Left lobe of liver (tissue), 2 donors: ENCODE measurements around the gene FOXN3. TPM values are rescaled to one million over a fixed set of nuclear protein-coding genes. Genes with fewer than 3 reads are reported as not detected.

ENCODE experiments used
- ATAC-seq: fragments of 200-7000 bp; cut with Tn5 transposase; one replicate; pipeline ENCODE4 v1.9.1; 2020; ENCODE audit warnings: mild to moderate bottlenecking, moderate library complexity
- DNase-seq: peaks from one replicate; pipeline ENCODE4 v3.0.0-alpha.2; 2020; ENCODE audit warnings: low spot score
- total RNA-seq: library from RNA; stranded (reverse); gene quantifications from one replicate; pipeline ENCODE4 v1.2.1, GENCODE V29; 2021
- donor health status: DM: no; HTN: no; CAD: no; lungs with moderate emphysema.
- donor health status: DM: no; HTN: yes; CAD: no.

FOXN3 gene
- total RNA-seq, 1 donor from 2014 or later = 72.9 TPM

DNA sequence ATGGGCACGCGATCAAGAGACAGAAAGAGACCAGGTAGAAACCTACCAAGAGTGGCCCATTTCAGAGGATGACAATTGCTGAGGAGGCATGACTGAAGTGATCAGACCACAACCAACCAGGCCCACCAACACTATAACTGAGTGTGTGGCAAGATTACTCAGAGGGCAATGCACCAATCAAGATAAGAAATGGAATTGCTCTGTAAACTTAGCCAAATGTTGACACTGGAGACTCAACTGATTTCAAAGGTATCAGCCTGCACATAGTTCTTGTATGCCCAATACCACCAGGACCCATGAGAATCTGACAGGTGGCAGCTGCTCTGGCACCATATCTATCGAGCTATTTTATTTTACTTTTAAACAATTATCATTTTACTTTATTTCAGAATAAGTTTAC, 128.9 kb downstream of the FOXN3 start:
- DNase-seq (no peak), ATAC-seq (peak; percentile 42)

DNA sequence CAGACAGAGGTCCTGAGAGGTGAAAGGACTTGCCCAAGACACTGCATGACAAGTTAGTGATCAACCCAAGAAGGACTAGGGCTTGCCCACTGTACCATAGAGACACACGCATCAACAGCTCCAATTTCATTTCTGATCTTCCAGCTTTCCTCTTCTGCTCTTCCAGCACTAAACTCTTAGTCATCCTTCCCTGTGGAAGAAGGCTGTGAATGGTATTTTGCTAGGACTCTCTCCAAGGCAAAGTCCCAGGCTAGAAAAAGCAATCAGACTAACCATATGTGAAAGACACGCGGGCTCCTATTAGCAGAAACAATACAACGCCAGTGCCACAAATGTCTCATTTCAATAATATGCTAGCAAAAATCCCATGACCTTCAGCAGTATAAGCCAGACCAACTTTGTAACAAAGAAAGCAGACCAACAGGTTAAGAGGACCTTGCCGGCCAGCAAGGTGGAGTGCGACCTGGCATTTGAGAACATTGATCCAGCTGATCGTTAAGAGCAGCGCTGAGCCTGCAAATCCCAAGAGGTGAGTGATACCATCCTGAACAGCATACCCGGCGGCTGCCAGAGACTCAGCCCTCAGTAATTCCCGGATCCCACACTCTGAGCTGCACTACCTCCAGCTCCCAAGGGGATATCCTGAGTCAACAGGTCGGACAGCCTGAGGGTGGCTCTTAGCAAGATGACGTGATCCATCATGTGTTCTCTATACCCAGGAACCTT, 132.5 kb downstream of the FOXN3 start:
- no peak for DNase-seq
- ATAC-seq = no peak

DNA sequence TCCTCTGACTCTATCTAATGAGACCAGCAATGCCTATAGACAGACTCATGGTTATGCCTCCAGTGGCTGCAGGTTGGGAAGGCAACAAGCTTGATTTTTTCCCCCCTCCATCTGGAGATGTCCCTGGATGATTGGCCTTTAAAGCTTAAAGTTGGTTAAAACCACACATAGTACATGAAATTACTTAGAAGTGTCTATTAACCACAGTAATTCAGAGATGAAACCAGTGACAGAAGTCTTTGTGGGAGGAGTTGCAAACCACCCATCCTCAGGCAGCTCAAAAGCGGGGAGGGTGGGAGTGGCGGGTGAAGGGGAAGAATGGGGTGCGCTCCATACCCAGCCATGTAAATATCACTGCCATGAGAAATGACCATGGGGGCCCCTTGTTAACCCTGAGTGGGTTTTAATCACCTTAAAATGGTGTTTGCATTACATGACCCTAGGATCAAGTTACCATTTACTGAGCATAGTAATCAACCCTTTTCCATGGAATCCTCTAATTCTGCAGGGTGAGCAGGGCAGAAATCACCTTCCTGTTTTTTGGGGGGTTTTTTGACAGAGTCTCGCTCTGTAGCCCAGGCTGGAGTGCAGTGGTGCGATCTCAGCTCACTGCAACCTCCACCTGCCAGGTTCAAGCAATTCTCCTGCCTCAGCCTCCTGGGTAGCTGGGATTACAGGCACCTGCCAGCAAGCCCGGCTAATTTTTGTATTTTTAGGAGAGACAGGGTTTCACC, 133.5 kb downstream of the FOXN3 start:
- DNase-seq (no peak), ATAC-seq (no peak)

DNA sequence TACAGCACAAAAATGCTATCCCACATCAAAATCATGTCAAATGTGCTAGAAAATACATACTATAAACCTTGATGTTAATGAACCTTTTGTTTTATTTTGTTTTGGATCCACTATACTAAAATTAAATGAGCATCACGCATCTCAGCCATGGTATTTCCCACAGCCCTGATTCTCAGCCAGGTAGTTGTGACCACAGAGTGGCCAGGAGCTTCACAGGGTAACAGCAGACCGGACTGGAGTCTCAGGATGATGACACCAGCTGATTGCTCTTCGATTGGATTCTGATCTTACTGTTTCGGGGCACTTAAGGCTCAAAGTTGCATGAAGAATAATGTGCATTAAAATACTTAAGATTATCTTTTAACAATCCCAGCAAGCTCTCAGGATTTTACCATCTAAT, 134.8 kb downstream of the FOXN3 start:
- no peak for ATAC-seq

DNA sequence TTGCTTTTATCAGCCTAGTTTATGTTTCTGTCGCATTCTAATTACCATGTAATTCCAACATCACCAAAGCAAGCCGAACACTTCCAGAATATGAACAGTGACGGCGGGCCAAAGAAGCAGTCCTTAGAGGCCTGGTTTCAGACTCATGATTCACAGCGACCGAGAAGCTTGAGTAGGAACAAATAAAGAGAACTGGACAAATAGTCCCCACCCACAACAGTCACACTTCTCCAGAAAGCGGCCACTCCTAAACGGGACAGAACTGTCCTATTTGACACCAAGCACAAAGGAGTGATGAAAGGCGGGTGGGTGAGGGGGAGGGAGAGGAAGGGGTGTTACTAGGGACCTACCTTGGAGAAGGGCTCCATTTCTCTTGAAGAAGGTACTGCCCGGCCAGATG, 136.4 kb downstream of the FOXN3 start:
- peak; percentile 33 for ATAC-seq
- no peak for DNase-seq

More for the DNA sequence above, 134.8 kb downstream of the FOXN3 start:
- no peak for DNase-seq

DNA sequence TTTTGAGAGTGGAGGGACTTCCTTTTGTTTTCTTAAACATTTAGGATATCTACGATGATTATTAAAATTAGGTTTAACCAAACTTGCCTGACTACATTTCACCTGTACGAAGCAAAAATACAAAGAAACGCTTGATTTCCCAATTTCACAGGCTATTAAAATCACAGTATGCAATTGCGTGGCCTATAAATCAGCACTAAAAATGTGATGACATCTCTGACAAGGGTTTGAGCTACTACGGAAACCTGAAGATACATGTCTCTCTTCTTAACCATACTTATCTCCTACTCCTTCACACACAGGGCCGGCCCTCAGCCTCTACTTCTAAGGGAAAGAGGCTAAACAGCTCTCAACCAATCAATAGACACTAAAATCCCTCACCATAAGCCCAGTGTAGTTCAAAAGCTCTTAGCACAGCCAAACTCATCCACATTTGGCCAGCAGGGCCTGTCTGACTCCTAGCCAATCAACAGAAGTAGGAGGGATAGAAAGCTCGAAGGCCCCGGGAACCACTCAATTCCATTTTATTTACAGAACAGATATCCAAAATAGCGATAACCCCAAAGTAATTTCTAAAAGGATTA, 137.3 kb downstream of the FOXN3 start:
- DNase-seq = no peak

DNA sequence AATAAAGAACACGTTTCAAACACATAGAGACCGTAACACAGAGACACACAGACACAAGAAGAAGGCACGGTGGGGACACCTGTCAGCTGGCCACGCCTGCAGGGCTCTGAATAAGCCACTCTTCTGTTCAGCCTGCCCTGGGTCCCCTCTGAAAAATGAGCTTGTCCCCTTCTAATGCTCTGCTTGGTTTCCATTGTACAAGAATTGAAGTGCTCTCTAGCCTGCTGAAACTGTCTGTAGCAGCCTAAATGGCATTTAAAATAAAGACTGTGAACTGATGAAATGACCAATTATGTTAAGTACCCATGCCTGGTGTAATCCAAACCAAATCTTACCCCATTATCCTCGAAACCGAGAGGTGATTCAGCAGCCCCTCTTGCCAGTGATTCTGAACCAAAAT, 139.8 kb downstream of the FOXN3 start:
- ATAC-seq = no peak
- no peak for DNase-seq

More for the DNA sequence above, 137.3 kb downstream of the FOXN3 start:
- no peak for ATAC-seq

DNA sequence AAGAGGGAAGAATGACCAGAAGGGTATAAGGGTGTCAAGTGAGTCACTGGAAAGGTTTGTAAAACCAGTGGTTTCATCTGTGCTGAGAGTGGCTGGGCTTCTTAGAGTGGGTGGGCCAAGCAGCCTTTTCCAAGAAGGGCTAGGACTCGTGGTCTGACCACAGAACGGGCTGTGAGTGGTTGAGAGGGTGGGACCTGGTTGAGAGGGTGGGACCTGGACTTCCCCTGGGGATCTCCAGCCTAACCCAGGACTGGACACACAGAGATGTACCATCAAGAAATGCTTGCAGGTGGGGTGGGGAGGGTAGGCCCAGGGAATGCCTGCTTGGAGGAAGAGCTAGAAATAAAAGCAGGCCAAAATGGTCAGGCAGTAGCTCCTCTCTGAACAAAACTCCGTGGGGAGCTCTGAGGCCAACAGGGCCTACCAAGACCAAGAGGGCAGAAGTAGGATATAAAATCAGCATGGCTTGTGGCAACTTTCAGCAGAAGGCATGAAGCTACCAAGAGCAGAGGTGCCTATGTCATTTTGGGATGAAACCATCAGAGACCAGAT, 140.5 kb downstream of the FOXN3 start:
- no peak for DNase-seq
- ATAC-seq = no peak

DNA sequence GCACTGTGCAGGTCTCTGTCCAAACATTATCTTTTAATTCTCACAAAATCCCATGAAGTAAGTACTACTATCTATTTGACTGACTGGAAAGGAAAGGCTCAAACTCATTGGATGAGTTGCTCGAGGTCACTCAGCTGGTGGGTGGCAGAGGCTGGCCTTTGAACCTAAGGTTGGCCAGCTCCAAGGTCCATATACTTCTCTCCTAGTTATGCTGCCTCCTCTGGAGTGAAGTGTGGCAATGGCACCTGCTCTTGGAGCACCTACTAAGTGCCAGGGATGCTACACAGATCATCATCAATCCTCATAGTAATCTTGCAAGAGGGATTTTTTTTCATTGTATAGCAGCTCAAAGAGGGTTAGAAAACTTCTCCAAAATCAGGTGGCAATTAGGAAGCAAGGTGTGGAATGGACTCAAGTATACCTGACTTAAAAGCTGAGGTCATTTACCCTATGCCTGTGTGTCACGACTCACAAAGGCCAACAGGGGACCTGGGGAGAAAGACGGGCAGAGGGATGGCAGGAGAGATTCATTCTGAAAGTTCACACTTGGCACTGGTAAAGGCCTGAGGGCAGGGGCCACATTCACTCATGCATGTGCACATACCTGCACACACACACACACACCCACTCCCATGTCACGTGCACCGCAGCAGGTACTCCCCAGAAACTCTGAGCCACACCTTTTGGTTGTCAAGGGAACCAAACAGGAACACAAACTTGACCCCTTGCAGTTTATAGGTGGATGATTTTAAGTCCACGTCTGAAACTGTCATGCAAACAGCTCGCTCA, 146.4 kb downstream of the FOXN3 start:
- DNase-seq (peak; percentile 68), ATAC-seq (peak; percentile 67)

DNA sequence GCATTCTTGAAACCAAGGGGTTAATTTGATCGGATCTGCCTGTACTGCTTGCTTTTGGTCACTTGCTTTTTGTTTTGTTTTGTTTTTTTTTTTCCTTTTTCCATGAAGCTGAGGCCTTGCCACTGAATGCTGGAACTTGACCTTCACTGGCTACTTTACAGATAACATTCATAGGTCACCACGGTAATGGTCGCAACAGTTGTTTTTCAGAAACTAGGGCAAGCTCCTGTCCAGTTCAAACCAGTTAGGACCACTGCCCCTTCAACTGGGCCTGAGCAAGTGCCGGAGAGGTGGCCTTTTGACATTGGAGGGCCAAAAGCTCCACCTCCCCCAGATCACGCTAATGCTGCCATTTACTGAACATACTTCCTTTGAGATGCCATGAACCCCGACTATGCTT, 147.6 kb downstream of the FOXN3 start:
- DNase-seq = no peak

DNA sequence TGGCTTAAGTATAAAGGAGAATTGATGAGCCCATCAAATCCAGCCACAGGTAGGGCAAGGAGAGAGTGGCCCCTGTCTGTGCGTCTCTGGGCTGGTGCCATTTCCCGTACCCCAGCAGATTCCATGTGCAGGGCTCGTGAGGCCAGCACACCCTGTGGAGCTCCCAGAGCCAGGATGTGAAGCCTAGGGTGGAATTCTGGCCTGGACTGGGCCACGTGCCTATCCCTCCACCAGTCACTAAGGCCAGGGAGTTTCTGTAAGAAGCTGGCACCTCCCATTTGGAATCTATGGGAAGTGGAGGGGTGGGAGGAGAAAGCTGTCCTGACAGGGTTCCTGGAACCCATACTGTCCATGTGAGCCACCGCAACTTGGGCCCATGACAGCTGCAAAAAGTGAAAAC, 148.5 kb downstream of the FOXN3 start:
- ATAC-seq = no peak

More for the DNA sequence above, 147.6 kb downstream of the FOXN3 start:
- ATAC-seq = peak; percentile 57

DNA sequence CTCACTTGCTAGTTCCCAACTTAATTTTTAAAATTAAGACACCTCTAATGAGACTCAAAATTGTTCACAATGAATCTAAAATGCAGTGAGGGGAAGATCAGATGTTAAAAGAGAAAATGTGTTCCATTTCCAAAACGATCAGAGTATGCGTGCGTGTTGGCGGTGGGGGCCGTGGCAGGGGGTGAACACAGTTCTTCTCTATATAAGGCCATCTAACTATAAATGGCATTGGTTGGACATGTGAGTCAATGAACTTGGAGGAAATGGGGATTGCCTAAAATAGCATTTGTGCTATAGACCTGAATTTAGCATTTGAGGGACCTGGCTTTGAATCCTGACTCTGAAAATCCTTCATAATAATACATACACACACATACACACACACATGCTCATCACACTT, 149.4 kb downstream of the FOXN3 start:
- DNase-seq (no peak), ATAC-seq (no peak)

More for the DNA sequence above, 148.5 kb downstream of the FOXN3 start:
- DNase-seq = no peak

DNA sequence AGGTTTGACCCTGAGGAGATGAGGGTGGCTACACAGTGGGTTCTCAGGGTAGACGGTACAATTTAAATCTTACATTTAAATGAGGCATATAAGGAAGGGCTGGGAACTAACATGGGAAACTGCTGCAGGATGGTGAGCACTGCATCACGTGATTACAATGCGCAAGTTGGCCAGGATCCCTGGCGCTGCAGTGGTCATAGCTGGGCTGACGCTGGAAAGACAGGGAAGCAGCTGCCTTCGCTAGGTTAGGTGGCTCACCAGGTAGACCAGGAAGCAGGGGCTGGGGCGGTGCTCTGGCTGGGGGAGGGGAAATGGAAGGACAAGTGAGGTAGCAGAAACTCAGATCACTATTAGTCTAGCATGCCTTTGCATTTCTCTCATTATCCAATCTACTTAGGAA, 149.9 kb downstream of the FOXN3 start:
- no peak for ATAC-seq
- DNase-seq = no peak

DNA sequence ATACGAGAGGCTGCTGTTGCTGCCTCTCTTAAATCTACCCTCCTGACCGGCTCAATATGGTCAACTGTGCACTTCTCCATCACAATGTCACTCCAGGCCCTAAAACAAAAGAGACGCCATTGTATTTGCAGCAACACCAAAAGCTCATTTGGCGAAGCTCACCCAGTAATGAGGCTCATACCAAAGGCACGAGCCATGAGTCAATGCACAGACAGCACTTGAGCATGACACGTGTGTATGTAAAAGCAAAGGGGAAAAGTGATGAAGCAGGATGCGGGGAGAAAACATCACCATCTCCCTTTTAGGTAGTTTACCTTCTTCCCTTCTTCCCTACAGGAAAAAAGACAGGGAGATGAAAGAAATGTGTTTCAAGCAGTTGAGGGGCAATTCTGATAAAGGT, 150.3 kb downstream of the FOXN3 start:
- ATAC-seq = no peak
- no peak for DNase-seq

DNA sequence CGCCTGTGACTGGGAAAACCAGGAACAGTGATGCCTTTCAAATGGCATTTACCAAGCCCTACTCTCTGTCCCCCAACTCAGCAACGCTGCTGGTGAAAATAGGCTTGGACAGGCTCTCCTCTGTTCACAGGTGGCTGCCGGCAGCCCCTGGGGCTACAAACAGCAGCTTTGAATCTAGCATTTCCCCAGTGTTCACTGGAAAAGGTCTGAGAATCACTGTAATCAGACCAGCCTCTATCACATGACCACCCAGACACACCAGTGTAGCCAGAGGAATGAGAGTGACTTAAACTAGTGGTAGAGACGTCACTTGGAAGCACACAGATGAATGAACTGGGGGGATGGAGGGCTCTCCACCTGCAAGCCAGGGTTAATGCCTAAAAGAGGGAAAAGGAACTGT, 151.8 kb downstream of the FOXN3 start:
- ATAC-seq = no peak
- DNase-seq = no peak

DNA sequence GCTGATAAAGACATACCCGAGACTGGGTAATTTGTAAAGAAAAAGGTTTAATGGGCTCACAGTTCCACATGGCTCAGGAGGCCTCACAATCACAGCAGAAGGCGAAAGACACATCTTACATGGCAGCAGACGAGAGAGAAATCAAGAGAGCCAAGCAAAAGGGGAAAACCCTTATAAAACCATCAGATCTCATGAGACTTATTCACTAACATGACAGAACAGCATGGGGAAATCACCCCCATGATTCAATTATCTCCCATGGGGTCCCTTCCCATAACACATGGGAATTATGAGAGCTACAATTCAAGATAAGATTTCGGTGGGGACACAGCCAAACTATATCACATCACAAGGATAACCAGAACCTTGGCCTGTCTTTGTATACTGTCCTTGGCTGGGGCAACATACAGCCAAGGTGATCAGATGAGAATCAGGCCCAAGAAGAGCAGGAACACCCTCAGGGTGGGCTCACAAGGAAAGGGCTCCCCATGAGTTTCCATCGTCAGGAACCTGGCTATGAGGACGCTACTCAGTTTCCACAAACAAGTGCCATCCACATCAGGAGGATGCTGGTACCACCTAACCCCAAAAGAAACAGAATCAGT, 152.7 kb downstream of the FOXN3 start:
- ATAC-seq (no peak), DNase-seq (no peak)

DNA sequence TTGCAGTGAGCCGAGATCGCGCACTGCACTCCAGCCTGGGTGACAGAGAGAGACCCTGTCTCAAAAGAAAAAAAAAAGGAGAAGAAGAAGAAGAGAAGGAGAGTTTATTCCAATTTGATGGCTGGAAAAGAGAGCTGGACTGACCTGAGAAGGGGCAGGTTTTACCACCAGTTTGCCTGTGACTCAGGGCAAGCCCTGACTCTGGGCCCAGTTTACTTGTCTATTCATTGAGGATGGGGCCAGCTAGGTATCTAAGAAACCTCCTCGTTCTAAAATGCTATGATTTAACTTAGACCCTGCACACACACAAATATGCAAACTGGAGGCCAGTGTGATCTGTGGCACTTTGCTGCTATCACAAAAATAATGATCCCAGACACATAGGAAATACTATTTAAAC, 155.0 kb downstream of the FOXN3 start:
- ATAC-seq (no peak), DNase-seq (no peak)

DNA sequence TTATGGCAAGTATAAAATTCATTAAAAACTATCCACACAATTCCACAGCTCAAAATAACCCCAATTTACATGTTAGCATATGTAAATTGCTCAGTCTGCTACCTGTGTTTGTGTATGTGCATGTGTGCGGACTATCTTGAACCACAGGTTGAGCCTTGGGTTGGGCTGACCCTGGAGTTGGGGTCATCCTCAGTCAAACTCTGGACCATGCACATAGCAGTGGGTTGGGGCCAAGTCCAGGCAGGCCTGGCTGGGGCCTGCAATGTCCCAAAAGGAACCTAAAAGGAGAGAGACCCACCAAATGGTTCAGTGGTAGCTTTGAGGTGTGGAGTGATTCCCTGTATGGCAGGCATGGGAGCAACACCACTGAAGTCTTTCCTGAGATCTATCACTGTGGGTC, 156.1 kb downstream of the FOXN3 start:
- peak; percentile 69 for ATAC-seq
- DNase-seq = no peak

DNA sequence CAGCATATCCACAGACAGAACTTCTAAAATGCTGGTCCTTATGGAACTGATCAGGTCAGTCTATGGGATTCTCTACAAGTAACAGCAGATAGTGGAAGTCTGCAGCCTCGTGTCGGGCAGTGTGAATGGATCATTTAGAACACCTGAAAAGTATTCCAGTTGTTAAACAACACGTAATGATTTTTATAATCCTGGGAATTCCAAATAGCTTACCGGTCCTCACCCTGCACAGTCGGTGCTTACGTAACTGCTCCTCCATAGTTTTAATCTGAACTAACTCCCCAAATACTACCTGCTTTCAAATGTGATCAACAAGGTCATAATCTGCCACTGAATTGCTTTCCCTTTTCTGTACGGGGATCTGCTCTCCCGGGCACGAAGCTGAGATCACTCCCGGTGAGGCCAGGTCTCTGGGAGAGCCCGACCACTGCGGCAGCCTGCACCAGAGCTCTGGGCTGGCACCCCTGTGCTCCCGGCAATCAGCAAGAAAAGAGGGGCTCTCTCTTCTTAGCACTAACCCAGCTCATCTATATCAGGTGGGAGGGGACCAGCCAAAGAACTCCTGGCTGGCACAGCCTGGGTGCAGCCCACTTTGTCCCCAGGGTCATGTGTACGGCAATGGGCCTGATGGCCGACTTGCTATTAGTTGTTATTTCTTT, 157.0 kb downstream of the FOXN3 start:
- no peak for DNase-seq
- no peak for ATAC-seq

DNA sequence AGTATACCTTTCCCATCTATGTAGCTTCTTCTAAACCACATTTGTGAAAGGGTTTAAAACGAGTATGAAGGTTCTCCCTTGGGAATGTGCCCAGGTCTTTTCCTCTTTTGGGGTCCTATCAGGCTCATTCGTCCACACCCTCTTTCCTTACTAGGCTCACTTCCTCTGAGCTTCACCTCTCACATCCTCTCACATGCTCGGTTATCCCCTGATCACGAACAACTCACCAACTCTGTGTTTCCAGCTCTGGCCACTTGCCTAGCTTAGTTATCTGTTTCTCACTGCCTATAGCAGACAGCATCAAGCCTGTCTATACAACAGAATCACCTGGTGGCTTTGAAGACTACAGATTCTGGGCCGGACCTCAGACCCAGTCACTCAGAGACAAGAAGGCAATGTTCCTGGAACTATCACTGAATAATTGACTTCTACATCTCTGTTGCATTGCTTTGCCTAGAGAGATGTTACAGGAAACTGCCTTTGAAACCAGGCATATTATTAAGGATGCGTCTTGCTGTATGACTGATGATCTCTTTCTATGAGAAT, 158.2 kb downstream of the FOXN3 start:
- no peak for DNase-seq
- ATAC-seq = no peak
